Activated B cell treated with CpG ODN at 0.5 μM for 24 hours (primary cell): Measurements from ENCODE around the gene ERVH48-1. TPM values are rescaled to one million over a fixed set of nuclear protein-coding genes. Genes with fewer than 3 reads are reported as not detected.
A peak's percentile ranks its signal among the peaks of the same experiment; 100 is the strongest.

Experiments
- ATAC-seq: fragments of 200-7000 bp; cut with Tn5 transposase; one replicate; pipeline ENCODE4 v1.10.0; 2021; ENCODE audit warnings: low read depth, mild to moderate bottlenecking, moderate library complexity
- CTCF ChIA-PET: fragments of 350-600 bp; sonication (Branson Sonifier 250); formaldehyde crosslinking; loops from one replicate; lab custom pipeline; 2021; ENCODE audit warnings: antibody characterized with exemption; lab: Charles Lee
- POLR2A ChIA-PET: fragments of 350-600 bp; sonication (Branson Sonifier 250); formaldehyde crosslinking; loops from one replicate; lab custom pipeline; 2021; ENCODE audit warnings: antibody characterized with exemption; lab: Charles Lee
- DNase-seq: peaks from one replicate; pipeline ENCODE4 v3.0.0; 2022
- H3K27ac Mint-ChIP-seq: one replicate; pipeline ENCODE4 v1.8.0; 2020; ENCODE audit warnings: mixed read lengths
- H3K27me3 Mint-ChIP-seq: one replicate; pipeline ENCODE4 v1.8.0; 2021; ENCODE audit warnings: mixed read lengths
- H3K36me3 Mint-ChIP-seq: one replicate; pipeline ENCODE4 v1.8.0; 2021; ENCODE audit warnings: low read depth, mixed read lengths
- H3K4me1 Mint-ChIP-seq: one replicate; pipeline ENCODE4 v1.8.0; 2021; ENCODE audit warnings: mixed read lengths
- H3K4me3 Mint-ChIP-seq: one replicate; pipeline ENCODE4 v1.8.0; 2020; ENCODE audit warnings: mild to moderate bottlenecking, mixed read lengths
- H3K9me3 Mint-ChIP-seq: one replicate; pipeline ENCODE4 v1.8.0; 2020; ENCODE audit warnings: mixed read lengths
- CTCF ChIP-seq: fragments of 200-600 bp; IDR thresholded peaks from one replicate; pipeline ENCODE4 v1.8.0; 2022; ENCODE audit warnings: antibody characterized with exemption, mild to moderate bottlenecking
- intact Hi-C: fragments of 100-400 bp; cut with micrococcal nuclease; formaldehyde crosslinking; loops from one replicate; pipeline ENCODE4 v1.15.1; 2024
- total RNA-seq: library from RNA; stranded (reverse); gene quantifications from 2 replicates; pipeline ENCODE4 v1.2.3, GENCODE V29; 2022

ERVH48-1 gene
- total RNA-seq, 1 donor from 2014 or later: not detected

GRCh38 chr21:42892582-42892930 lies 32.9 kb downstream of the ERVH48-1 start:
- Mint-ChIP-seq H3K27me3 (no peaks in the 10 kb centered on the region), H3K36me3 (peaks cover 9% of the 10 kb centered on the region), H3K27ac (peak overlapping the region; percentile 90), H3K4me1 (peaks cover 13% of the 10 kb centered on the region), H3K9me3 (no peaks in the 10 kb centered on the region), H3K4me3 (peak overlapping the region; percentile 87)
- ChIA-PET CTCF (interaction anchor here (0.7 to 1.1 kb wide), 2 partner anchors 298 to 583 kb away, joined by 3 read pairs; no protein-coding TSS in a partner anchor), POLR2A (interaction anchor here (0.5 to 3.1 kb wide), 7 partner anchors 11 to 178 kb away, joined by 3 to 39 read pairs (median 8); partner anchors contain the start of genes PKNOX1 and WDR4)
- intact Hi-C loops: loop anchor here (2.0 kb wide), 2 partner anchors 42 to 896 kb away; partner anchors contain the start of gene RRP1
- ATAC-seq: peak; percentile 14
- DNase-seq: no peak
- no peak for TF ChIP-seq CTCF

- Mint-ChIP-seq H3K36me3 (no peaks in the 10 kb centered on the region), H3K27me3 (no peaks in the 10 kb centered on the region), H3K4me1 (peaks cover 2% of the 10 kb centered on the region), H3K9me3 (no peaks in the 10 kb centered on the region), H3K4me3 (no peak overlapping the region), H3K27ac (no peak overlapping the region)
- intact Hi-C loops: no loop called here
- ATAC-seq (no peak), DNase-seq (no peak)
- CTCF ChIA-PET: no interaction called here
- no peak for TF ChIP-seq CTCF
- POLR2A ChIA-PET: no interaction called here
Observed at GRCh38 chr21:42887326-42887725, 38.1 kb downstream of the ERVH48-1 start.

GRCh38 chr21:42883921-42884320 lies 41.5 kb downstream of the ERVH48-1 start:
- CTCF ChIA-PET: no interaction called here
- ATAC-seq: no peak
- intact Hi-C loops: no loop called here

DNA sequence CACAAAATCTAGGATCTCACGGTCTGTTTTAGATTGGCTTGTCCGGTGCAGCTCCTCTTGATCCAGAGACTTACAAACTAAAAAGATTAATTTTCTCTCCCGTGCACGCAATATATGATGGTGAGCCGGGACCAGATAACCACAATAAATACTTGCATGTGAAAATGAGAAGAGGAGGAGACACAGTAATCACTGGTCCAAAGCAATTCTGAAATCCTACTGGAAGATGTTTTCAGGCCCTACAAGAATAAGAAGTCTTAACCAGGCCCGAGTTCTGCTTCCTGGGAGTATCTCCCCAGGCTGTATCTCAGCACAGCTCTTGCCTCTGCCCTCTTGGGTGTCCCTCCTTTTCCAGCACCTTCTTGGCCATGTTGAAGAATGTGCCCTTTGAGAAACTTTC lies 45.1 kb downstream of the ERVH48-1 start:
- H3K36me3 Mint-ChIP-seq: peaks cover 22% of the 10 kb centered on the region
- peak overlapping the region; percentile 95 for H3K27ac Mint-ChIP-seq
- TF ChIP-seq CTCF: no peak
- H3K4me3 Mint-ChIP-seq: peak overlapping the region; percentile 91
- H3K27me3 Mint-ChIP-seq: no peaks in the 10 kb centered on the region
- POLR2A ChIA-PET: interaction anchor here (0.5 to 2.8 kb wide), 2 partner anchors 13 to 32 kb away, joined by 3 to 39 read pairs; partner anchors contain the start of gene NDUFV3
- ATAC-seq (no peak), DNase-seq (no peak)
- CTCF ChIA-PET: no interaction called here
- H3K4me1 Mint-ChIP-seq: peaks cover 23% of the 10 kb centered on the region
- no peaks in the 10 kb centered on the region for H3K9me3 Mint-ChIP-seq
- intact Hi-C loops: no loop called here

More at GRCh38 chr21:42883921-42884320, 41.5 kb downstream of the ERVH48-1 start:
- H3K9me3 Mint-ChIP-seq: no peaks in the 10 kb centered on the region
- no peak for DNase-seq
- POLR2A ChIA-PET: no interaction called here
- no peak overlapping the region for H3K27ac Mint-ChIP-seq
- peaks cover 6% of the 10 kb centered on the region for H3K36me3 Mint-ChIP-seq
- no peaks in the 10 kb centered on the region for H3K27me3 Mint-ChIP-seq
- H3K4me1 Mint-ChIP-seq: peaks cover 14% of the 10 kb centered on the region
- H3K4me3 Mint-ChIP-seq: no peak overlapping the region
- no peak for TF ChIP-seq CTCF

DNA sequence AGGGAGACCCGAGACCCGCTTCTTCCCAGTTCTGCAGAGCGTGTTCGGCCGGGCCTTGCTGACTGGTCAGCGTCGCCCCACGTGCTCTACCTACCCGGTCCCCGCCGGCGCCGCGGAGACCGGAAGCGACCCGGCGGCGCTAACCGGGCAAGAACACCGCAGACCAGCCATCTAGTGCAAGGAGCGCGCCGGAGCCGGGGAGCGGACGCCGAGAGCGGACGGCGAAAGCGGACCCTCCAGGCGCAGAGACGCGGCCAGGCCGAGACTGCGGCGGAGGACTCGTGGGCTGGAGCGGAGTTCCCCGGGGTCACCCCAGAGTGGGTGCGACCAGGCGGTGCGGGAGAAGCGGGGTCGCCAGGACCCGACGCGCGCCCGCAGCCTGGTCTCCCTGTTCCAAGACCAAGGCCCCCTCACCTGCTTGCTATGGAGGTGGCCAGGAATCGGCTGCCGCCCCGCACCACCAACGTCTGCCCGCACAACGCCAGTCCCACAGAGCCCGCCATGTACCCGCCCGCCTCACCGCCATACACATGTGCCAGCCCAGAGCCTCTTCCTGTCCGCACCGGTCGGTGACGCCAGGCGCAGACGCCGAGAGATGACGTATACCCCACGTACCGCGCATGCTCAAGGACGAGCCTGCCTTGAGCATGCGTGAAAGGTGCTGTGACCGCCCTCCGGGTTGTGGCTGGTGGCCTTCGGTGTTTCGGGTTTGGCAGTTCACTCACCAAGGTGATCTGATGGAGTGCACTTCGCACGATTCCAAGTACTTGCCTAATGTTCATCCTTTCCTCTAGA lies 46.2 kb downstream of the ERVH48-1 start, which contains the start of gene WDR4:
Gene WDR4, minus strand, starts transcription at position 547 of the 795 bp plus-strand sequence. Its CDS starts 44 bp downstream, at position 503.
- peak within 1 kb of the TSS; percentile 95 for H3K27ac Mint-ChIP-seq
- peak within 1 kb of the TSS; percentile 91 for H3K4me3 Mint-ChIP-seq
- peaks cover 33% of the 10 kb centered on the region for H3K36me3 Mint-ChIP-seq
- ChIA-PET CTCF (no interaction called here), POLR2A (interaction anchor here (0.5 to 2.8 kb wide), 4 partner anchors 9 to 51 kb away, joined by 3 to 39 read pairs (median 3); partner anchors contain the start of gene NDUFV3)
- ATAC-seq: peak; percentile 88
- no peaks in the 10 kb centered on the region for H3K9me3 Mint-ChIP-seq
- no peak for TF ChIP-seq CTCF
- intact Hi-C loops: loop anchor here (1.0 to 2.0 kb wide), 4 partner anchors 14 to 95 kb away; partner anchors contain the start of genes NDUFV3 and PKNOX1
- peaks cover 23% of the 10 kb centered on the region for H3K4me1 Mint-ChIP-seq
- H3K27me3 Mint-ChIP-seq: no peaks in the 10 kb centered on the region
- peak; percentile 99 for DNase-seq
